Measurements from ENCODE around the gene BTBD9. TPM values are rescaled to one million over a fixed set of nuclear protein-coding genes. Genes with fewer than 3 reads are reported as not detected.

Gene BTBD9
- total RNA-seq, 1 donor from 2014 or later, result 9.9 TPM

DNA sequence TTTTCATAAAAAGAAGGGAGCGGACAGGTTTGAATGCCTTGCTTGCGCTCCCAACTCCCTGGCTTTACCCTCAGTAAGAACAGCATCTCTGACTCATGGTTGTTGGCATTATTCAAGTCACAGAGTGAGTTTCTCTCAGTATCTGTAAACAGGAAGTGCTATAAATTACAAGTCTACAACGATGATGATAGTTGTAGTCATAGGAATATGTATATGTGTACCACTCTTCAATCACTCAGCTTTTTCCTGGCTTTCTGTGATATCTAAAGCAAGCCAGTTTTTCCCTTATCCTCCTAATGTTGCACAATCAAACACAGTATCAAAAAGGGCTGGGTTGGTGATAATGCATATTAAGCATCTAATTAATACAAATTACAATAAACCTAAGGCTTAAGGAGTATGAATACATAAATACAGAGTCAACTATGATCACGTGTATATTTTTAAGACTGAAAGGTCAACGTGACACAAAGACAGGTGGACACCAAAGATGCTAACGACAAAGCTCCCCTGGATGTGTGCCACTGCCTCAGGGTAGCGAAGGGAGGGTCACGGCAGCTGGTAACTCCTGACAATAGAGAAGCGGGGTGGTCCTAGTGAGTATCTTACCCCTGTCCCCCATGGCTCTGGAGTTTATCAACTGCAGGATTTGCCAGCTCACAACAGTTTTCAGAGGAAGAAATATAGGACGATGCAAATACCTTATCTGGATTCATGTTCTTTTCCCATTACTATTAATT, 202.8 kb downstream of the BTBD9 start:
- H3K4me1 ChIP-seq, result no peaks in the 10 kb centered on the region
- intact Hi-C loops (cut with DNase I), result no loop called here
- no peaks in the 10 kb centered on the region for H3K27me3 ChIP-seq
- no peaks in the 10 kb centered on the region for H3K36me3 ChIP-seq
- H3K9me3 ChIP-seq, result peaks cover 0 to 3% of the 10 kb centered on the region in 2 donors
- no peak for TF ChIP-seq CTCF (IDR thresholded peaks at IDR 0.05)
- no peak for DNase-seq (ENCODE audit: low spot score in 2 of 2)
- no peak overlapping the region for H3K4me3 ChIP-seq
- no peak overlapping the region for H3K27ac ChIP-seq

- peaks cover 0 to 4% of the 10 kb centered on the region in 2 donors for H3K9me3 ChIP-seq
- H3K27me3 ChIP-seq, result no peaks in the 10 kb centered on the region
- intact Hi-C loops (cut with DNase I), result no loop called here
- no peak overlapping the region for H3K4me3 ChIP-seq
- H3K4me1 ChIP-seq, result no peaks in the 10 kb centered on the region
- no peak for TF ChIP-seq CTCF (IDR thresholded peaks at IDR 0.05)
- no peak for DNase-seq (ENCODE audit: low spot score in 2 of 2)
- H3K36me3 ChIP-seq, result no peaks in the 10 kb centered on the region
- H3K27ac ChIP-seq, result no peak overlapping the region
Observed at GRCh38 chr6:38435330-38435729, 204.4 kb downstream of the BTBD9 start.

- intact Hi-C loops (cut with DNase I), result no loop called here
- H3K4me1 ChIP-seq, result no peaks in the 10 kb centered on the region
- H3K27me3 ChIP-seq, result no peaks in the 10 kb centered on the region
- no peak overlapping the region for H3K4me3 ChIP-seq
- peaks cover 0 to 4% of the 10 kb centered on the region in 2 donors for H3K9me3 ChIP-seq
- DNase-seq (ENCODE audit: low spot score in 2 of 2), result no peak
- H3K27ac ChIP-seq, result no peak overlapping the region
- no peak for TF ChIP-seq CTCF (IDR thresholded peaks at IDR 0.05)
- H3K36me3 ChIP-seq, result no peaks in the 10 kb centered on the region
Observed at GRCh38 chr6:38434051-38434450, 205.7 kb downstream of the BTBD9 start.

- H3K27me3 ChIP-seq, result no peaks in the 10 kb centered on the region
- no peaks in the 10 kb centered on the region for H3K36me3 ChIP-seq
- H3K27ac ChIP-seq, result no peak overlapping the region
- no peak for DNase-seq (ENCODE audit: low spot score in 2 of 2)
- H3K4me3 ChIP-seq, result no peak overlapping the region
- no peaks in the 10 kb centered on the region for H3K4me1 ChIP-seq
- intact Hi-C loops (cut with DNase I), result no loop called here
- no peak for TF ChIP-seq CTCF (IDR thresholded peaks at IDR 0.05)
- H3K9me3 ChIP-seq, result peaks cover 0 to 4% of the 10 kb centered on the region in 2 donors
Observed at GRCh38 chr6:38432479-38432878, 207.2 kb downstream of the BTBD9 start.

- intact Hi-C loops (cut with DNase I), result no loop called here
Observed at GRCh38 chr6:38432079-38432478, 207.7 kb downstream of the BTBD9 start.

More at GRCh38 chr6:38432079-38432478, 207.7 kb downstream of the BTBD9 start:
- Histone ChIP-seq H3K27ac (no peak overlapping the region), H3K36me3 (no peaks in the 10 kb centered on the region), H3K9me3 (peaks cover 0 to 4% of the 10 kb centered on the region in 2 donors), H3K4me3 (no peak overlapping the region), H3K27me3 (no peaks in the 10 kb centered on the region), H3K4me1 (no peaks in the 10 kb centered on the region)
- TF ChIP-seq CTCF (IDR thresholded peaks at IDR 0.05), result no peak
- no peak for DNase-seq (ENCODE audit: low spot score in 2 of 2)

Measured in ascending aorta (tissue), 2 donors.